ENCODE results near the gene COX5A. TPM values are rescaled to one million over a fixed set of nuclear protein-coding genes. Genes with fewer than 3 reads are reported as not detected.

COX5A gene
- total and polyA plus RNA-seq, 2 of the 13 experiments (the other 11 are each of a cell fraction or from before 2014, with no cell fraction given): 158 to 218 TPM

- Histone ChIP-seq H3K9ac (ENCODE audit: insufficient read depth, low read depth, low read length) (no peak overlapping the region), H3K27me3 (ENCODE audit: control insufficient read depth in 1 of 2, insufficient read depth in 2 of 2, low read length in 2 of 2) (peaks cover 0 to 14% of the 10 kb centered on the region in 2 experiments; a peak in 3 of 5 replicates), H3K4me1 (ENCODE audit: insufficient read depth, low read length) (peaks cover 17% of the 10 kb centered on the region), H3K79me2 (ENCODE audit: insufficient read depth, low read length) (no peaks in the 10 kb centered on the region), H3K9me3 (ENCODE audit: low read length) (no peaks in the 10 kb centered on the region), H3K36me3 (replicated peaks in 1 of 2; ENCODE audit: control insufficient read depth in 1 of 2, insufficient read depth in 2 of 2, low read length in 2 of 2) (no peaks in the 10 kb centered on the region), H3K4me2 (ENCODE audit: low read depth, low read length) (peak overlapping the region; percentile 63), H3K27ac (ENCODE audit: extremely low read length, insufficient read depth, low read length) (no peak overlapping the region), H4K20me1 (ENCODE audit: insufficient read depth, low read length) (no peaks in the 10 kb centered on the region), H3K4me3 (replicated peaks in 1 of 3; ENCODE audit: insufficient read depth in 1 of 3, low read depth in 2 of 3, low read length in 3 of 3) (no peak overlapping the region; a peak in 1 of 6 replicates), H2AFZ (ENCODE audit: low read length) (peak overlapping the region; percentile 43)
- BruUV-seq (replicated peaks): no TSS peak
- WGBS (ENCODE audit: low lambda C conversion rate): 17% methylated on average over 7 of the region's 7 CpGs
- ATAC-seq (peak; percentile 76), FAIRE-seq (peak; percentile 89), DNase-seq (ENCODE audit: low spot score) (peak; percentile 73)
- in situ Hi-C loops (cut with HindIII; ENCODE audit: extremely low pct_ligation_motif_present, low pct_unique_long_range_greater_than_20kb): loop anchor here (10.0 kb wide), 2 partner anchors 175 to 315 kb away; no protein-coding TSS in a partner anchor
- POLR2A ChIA-PET: interaction anchor here (0.9 to 1.3 kb wide), 3 partner anchors 9 to 179 kb away, joined by 3 to 4 read pairs (median 3); partner anchors contain the start of gene COX5A
- intact Hi-C loops (cut with micrococcal nuclease; ENCODE audit: unreplicated experiment): loop anchor here (1.0 to 5.0 kb wide), 3 partner anchors 39 to 179 kb away; partner anchors contain the start of gene FAM219B
- CTCF ChIA-PET (ENCODE audit: low intra/inter-chr PET ratio, low total read pairs): interaction anchor here (0.6 to 1.8 kb wide), 5 partner anchors 11 to 179 kb away, joined by 3 to 13 read pairs (median 4); no protein-coding TSS in a partner anchor
- TF ChIP-seq HMGXB3 (CRISPR knock-in tag; IDR thresholded peaks at IDR 0.05; ENCODE audit: borderline replicate concordance) (0 out of 2 replicates have a peak, but pooled peaks have one; percentile 52), ZNF331 (CRISPR knock-in tag; IDR thresholded peaks at IDR 0.05) (peak; percentile 45; the same call in 1 of the 2 replicates), MIER2 (CRISPR knock-in tag; IDR thresholded peaks at IDR 0.05) (peak; percentile 80), ZFP62 (CRISPR knock-in tag; IDR thresholded peaks at IDR 0.05) (no peak), THAP7 (CRISPR knock-in tag; IDR thresholded peaks at IDR 0.05) (no peak), THRA (CRISPR knock-in tag; IDR thresholded peaks at IDR 0.05; ENCODE audit: borderline replicate concordance) (0 out of 2 replicates have a peak, but pooled peaks have one; percentile 55), ZNF180 (CRISPR knock-in tag; IDR thresholded peaks at IDR 0.05; ENCODE audit: borderline replicate concordance, low read depth) (no peak), RXRB (CRISPR knock-in tag; IDR thresholded peaks at IDR 0.05; ENCODE audit: borderline replicate concordance) (peak; percentile 30; the same call in 1 of the 2 replicates), TFE3 (CRISPR knock-in tag; IDR thresholded peaks at IDR 0.05) (no peak), GATAD1 (CRISPR knock-in tag; IDR thresholded peaks at IDR 0.05) (peak; percentile 39; the same call in 1 of the 2 replicates), KLF6 (CRISPR knock-in tag; IDR thresholded peaks at IDR 0.05) (0 out of 2 replicates have a peak, but pooled peaks have one; percentile 57), ZNF746 (CRISPR knock-in tag; IDR thresholded peaks at IDR 0.05) (no peak)
These were observed 12.4 kb upstream of the COX5A start for GRCh38 chr15:74950078-74950908.

All from HepG2 (cell line).